Sigmoid colon (tissue), 4 donors: ENCODE results near the gene TARP.
"Not testable (repeated sequence)": the region's sequence is repeated elsewhere in the genome, so short reads cannot be mapped to it uniquely, and the experiment has no call there.

Source experiments
- POLR2AphosphoS5 ChIP-seq, 4 donors: sonication (generic); formaldehyde crosslinking; IDR thresholded peaks; one replicate each; pipeline ENCODE4 v1.6.1; 2017; ENCODE audit warnings: antibody characterized with exemption in 4 of 4
- TF ChIP-seq, protein P1 (sequence below), 4 experiments: fragments of 450-650 bp in 3 of 4; fragments of 200-600 bp in 1 of 4; IDR thresholded peaks; one replicate each; pipeline ENCODE4 v1.5.1; 2016 to 2019; ENCODE audit warnings: antibody characterized with exemption in 4 of 4, mild to moderate bottlenecking in 3 of 4, moderate library complexity in 2 of 4

DNA sequence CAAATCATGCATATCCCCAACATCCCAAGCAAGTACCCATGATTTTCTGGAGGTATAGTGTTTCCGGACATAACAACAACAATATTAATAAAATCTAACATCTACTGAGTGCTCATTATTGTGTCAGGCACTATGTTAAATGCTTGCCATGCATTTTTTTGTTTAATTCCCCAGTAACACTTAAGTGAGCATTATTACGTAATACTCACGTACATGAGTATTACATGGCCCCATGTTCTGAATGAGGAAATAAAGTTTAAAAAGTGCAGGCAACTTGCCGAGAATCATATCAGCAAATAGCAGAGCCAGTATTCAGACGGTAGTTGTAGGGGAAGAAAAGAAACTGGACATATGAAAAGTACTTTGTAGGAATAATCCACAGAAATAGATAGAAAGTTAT lies 30.1 kb downstream of the TARP start:
- peak in 1 of 4 donors; percentile 16 for TF ChIP-seq POLR2AphosphoS5 (IDR thresholded peaks at IDR 0.05)
- TF ChIP-seq, protein P1, sequence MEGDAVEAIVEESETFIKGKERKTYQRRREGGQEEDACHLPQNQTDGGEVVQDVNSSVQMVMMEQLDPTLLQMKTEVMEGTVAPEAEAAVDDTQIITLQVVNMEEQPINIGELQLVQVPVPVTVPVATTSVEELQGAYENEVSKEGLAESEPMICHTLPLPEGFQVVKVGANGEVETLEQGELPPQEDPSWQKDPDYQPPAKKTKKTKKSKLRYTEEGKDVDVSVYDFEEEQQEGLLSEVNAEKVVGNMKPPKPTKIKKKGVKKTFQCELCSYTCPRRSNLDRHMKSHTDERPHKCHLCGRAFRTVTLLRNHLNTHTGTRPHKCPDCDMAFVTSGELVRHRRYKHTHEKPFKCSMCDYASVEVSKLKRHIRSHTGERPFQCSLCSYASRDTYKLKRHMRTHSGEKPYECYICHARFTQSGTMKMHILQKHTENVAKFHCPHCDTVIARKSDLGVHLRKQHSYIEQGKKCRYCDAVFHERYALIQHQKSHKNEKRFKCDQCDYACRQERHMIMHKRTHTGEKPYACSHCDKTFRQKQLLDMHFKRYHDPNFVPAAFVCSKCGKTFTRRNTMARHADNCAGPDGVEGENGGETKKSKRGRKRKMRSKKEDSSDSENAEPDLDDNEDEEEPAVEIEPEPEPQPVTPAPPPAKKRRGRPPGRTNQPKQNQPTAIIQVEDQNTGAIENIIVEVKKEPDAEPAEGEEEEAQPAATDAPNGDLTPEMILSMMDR (IDR thresholded peaks at IDR 0.05), result not testable (repeated sequence)
